HEK293 (cell line): ENCODE results near the gene IP6K3.

ENCODE experiments used
- CTCF ChIA-PET: fragments of 350-600 bp; formaldehyde crosslinking; extraction: SDS; loops from one replicate; lab custom pipeline; 2021; ENCODE audit warnings: antibody characterized with exemption; lab: Yijun Ruan, JAX
- POLR2A ChIA-PET: fragments of 300-600 bp; formaldehyde crosslinking; extraction: SDS; loops from one replicate; lab custom pipeline; 2020; ENCODE audit warnings: antibody characterized with exemption, inconsistent platforms; lab: Yijun Ruan, JAX
- H3K27ac ChIP-seq: fragments of 200-500 bp; sonication (Bioruptor generic); 2 replicates; pipeline ENCODE4 v1.5.1; 2014; ENCODE audit warnings: low read depth, low read length, control low read depth, inconsistent platforms; ENCODE audit errors: extremely low read depth
- H3K36me3 ChIP-seq, 2 experiments: fragments of 200-500 bp in 1 of 2; sonication (Bioruptor generic) in 1 of 2; 1 replicate in 1 of 2; 2 replicates in 1 of 2; pipeline ENCODE4 v1.5.1; 2014 to 2017; ENCODE audit warnings: inconsistent platforms in 2 of 2, low read length in 2 of 2; ENCODE audit not compliant: control insufficient read depth in 2 of 2, insufficient read depth in 1 of 2
- H3K4me1 ChIP-seq: fragments of 200-500 bp; sonication (Bioruptor generic); 2 replicates; pipeline ENCODE4 v1.5.1; 2014; ENCODE audit warnings: mild to moderate bottlenecking, low read length, inconsistent platforms; ENCODE audit not compliant: control insufficient read depth, insufficient read depth
- H3K4me3 ChIP-seq: 2 replicates; pipeline ENCODE4 v1.5.1; 2011; ENCODE audit warnings: low read depth, mild to moderate bottlenecking, control low read depth, low read length, moderate library complexity
- H3K9me3 ChIP-seq: fragments of 200-500 bp; sonication (Bioruptor generic); 2 replicates; pipeline ENCODE4 v1.5.1; 2014; ENCODE audit warnings: low read depth, low read length, inconsistent platforms; ENCODE audit not compliant: control insufficient read depth, insufficient read depth
- KLF9 ChIP-seq: fragments of 450-650 bp; formaldehyde crosslinking; IDR thresholded peaks from 2 replicates; pipeline ENCODE4 v1.5.1; 2016; ENCODE audit warnings: missing biosample characterization, missing genetic modification characterization, low read depth
- MYNN ChIP-seq: fragments of 450-650 bp; formaldehyde crosslinking; IDR thresholded peaks from 2 replicates; pipeline ENCODE4 v1.5.1; 2016; ENCODE audit warnings: missing biosample characterization, missing genetic modification characterization, borderline replicate concordance
- MZF1 ChIP-seq: fragments of 450-650 bp; formaldehyde crosslinking; IDR thresholded peaks from 2 replicates; pipeline ENCODE4 v1.5.1; 2017; ENCODE audit warnings: missing biosample characterization, missing genetic modification characterization, borderline replicate concordance
- PBX3 ChIP-seq: sonication (generic); formaldehyde crosslinking; IDR thresholded peaks from 2 replicates; pipeline ENCODE4 v1.8.1; 2022; ENCODE audit warnings: mild to moderate bottlenecking, moderate library complexity, missing genetic modification reagents
- PRDM10 ChIP-seq: fragments of 450-650 bp; formaldehyde crosslinking; IDR thresholded peaks from 2 replicates; pipeline ENCODE4 v1.5.1; 2016; ENCODE audit warnings: missing biosample characterization, missing genetic modification characterization
- PRDM6 ChIP-seq: fragments of 450-650 bp; formaldehyde crosslinking; IDR thresholded peaks from 2 replicates; pipeline ENCODE4 v1.5.1; 2017; ENCODE audit warnings: missing biosample characterization, missing genetic modification characterization
- SETDB1 ChIP-seq: IDR thresholded peaks from one replicate; pipeline ENCODE4 v1.6.1; 2017; ENCODE audit warnings: mild to moderate bottlenecking, low read length, moderate library complexity, mixed read lengths; ENCODE audit not compliant: insufficient read length
- SP7 ChIP-seq: fragments of 450-650 bp; formaldehyde crosslinking; IDR thresholded peaks from 2 replicates; pipeline ENCODE4 v1.5.1; 2016; ENCODE audit warnings: missing biosample characterization, missing genetic modification characterization
- ZBTB20 ChIP-seq: fragments of 450-650 bp; formaldehyde crosslinking; IDR thresholded peaks from 2 replicates; pipeline ENCODE4 v1.5.1; 2016; ENCODE audit warnings: missing biosample characterization, missing genetic modification characterization
- ZFHX2 ChIP-seq: fragments of 450-650 bp; formaldehyde crosslinking; conservative IDR thresholded peaks from 2 replicates; pipeline ENCODE4 v1.5.1; 2016; ENCODE audit warnings: missing biosample characterization, missing genetic modification characterization
- ZFP37 ChIP-seq: fragments of 450-650 bp; formaldehyde crosslinking; IDR thresholded peaks from 2 replicates; pipeline ENCODE4 v1.5.1; 2016; ENCODE audit warnings: missing biosample characterization, missing genetic modification characterization
- ZIC2 ChIP-seq: fragments of 450-650 bp; formaldehyde crosslinking; IDR thresholded peaks from 2 replicates; pipeline ENCODE4 v1.5.1; 2016; ENCODE audit warnings: missing biosample characterization, missing genetic modification characterization
- ZNF112 ChIP-seq: fragments of 450-650 bp; formaldehyde crosslinking; IDR thresholded peaks from 2 replicates; pipeline ENCODE4 v1.5.0; 2017; ENCODE audit warnings: missing biosample characterization, missing genetic modification characterization
- ZNF114 ChIP-seq: fragments of 450-650 bp; formaldehyde crosslinking; IDR thresholded peaks from 2 replicates; pipeline ENCODE4 v1.5.0; 2017; ENCODE audit warnings: missing biosample characterization, missing genetic modification characterization
- ZNF174 ChIP-seq: fragments of 450-650 bp; formaldehyde crosslinking; IDR thresholded peaks from 2 replicates; pipeline ENCODE4 v1.5.0; 2017; ENCODE audit warnings: missing biosample characterization, mild to moderate bottlenecking, missing genetic modification characterization
- ZNF211 ChIP-seq: fragments of 450-650 bp; formaldehyde crosslinking; IDR thresholded peaks from 2 replicates; pipeline ENCODE4 v1.5.1; 2016; ENCODE audit warnings: low read depth, missing biosample characterization, missing genetic modification characterization
- ZNF23 ChIP-seq: fragments of 450-650 bp; formaldehyde crosslinking; IDR thresholded peaks from 2 replicates; pipeline ENCODE4 v1.5.1; 2016; ENCODE audit warnings: missing biosample characterization, missing genetic modification characterization, borderline replicate concordance
- ZNF266 ChIP-seq: fragments of 450-650 bp; formaldehyde crosslinking; IDR thresholded peaks from 2 replicates; pipeline ENCODE4 v1.5.1; 2016; ENCODE audit warnings: missing biosample characterization, missing genetic modification characterization, low read depth
- ZNF354C ChIP-seq: fragments of 450-650 bp; formaldehyde crosslinking; IDR thresholded peaks from 2 replicates; pipeline ENCODE4 v1.5.1; 2016; ENCODE audit warnings: missing biosample characterization, missing genetic modification characterization, low read depth, borderline replicate concordance
- ZNF530 ChIP-seq: fragments of 450-650 bp; formaldehyde crosslinking; IDR thresholded peaks from 2 replicates; pipeline ENCODE4 v1.5.1; 2016; ENCODE audit warnings: low read depth, missing biosample characterization, missing genetic modification characterization
- ZNF555 ChIP-seq: fragments of 450-650 bp; formaldehyde crosslinking; conservative IDR thresholded peaks from 2 replicates; pipeline ENCODE4 v1.5.1; 2017; ENCODE audit warnings: missing biosample characterization, mild to moderate bottlenecking, missing genetic modification characterization, inconsistent platforms
- ZNF561 ChIP-seq: fragments of 450-650 bp; IDR thresholded peaks from 2 replicates; pipeline ENCODE4 v1.5.1; 2018; ENCODE audit warnings: missing biosample characterization, missing genetic modification characterization, borderline replicate concordance
- ZNF629 ChIP-seq: fragments of 450-650 bp; formaldehyde crosslinking; IDR thresholded peaks from 2 replicates; pipeline ENCODE4 v1.5.1; 2017; ENCODE audit warnings: missing biosample characterization, missing genetic modification characterization
- ZNF654 ChIP-seq: fragments of 450-650 bp; formaldehyde crosslinking; IDR thresholded peaks from 2 replicates; pipeline ENCODE4 v1.5.1; 2016; ENCODE audit warnings: low read depth, missing biosample characterization, missing genetic modification characterization
- ZNF660 ChIP-seq: fragments of 450-650 bp; IDR thresholded peaks from 2 replicates; pipeline ENCODE4 v1.5.1; 2018; ENCODE audit warnings: missing biosample characterization, mild to moderate bottlenecking, missing genetic modification characterization
- ZNF843 ChIP-seq: fragments of 450-650 bp; formaldehyde crosslinking; IDR thresholded peaks from 2 replicates; pipeline ENCODE4 v1.5.1; 2016; ENCODE audit warnings: missing biosample characterization, missing genetic modification characterization
- TF ChIP-seq, protein P1 (sequence below): fragments of 450-650 bp; formaldehyde crosslinking; optimal IDR thresholded peaks from 2 replicates; pipeline ENCODE3; 2016; ENCODE audit warnings: missing biosample characterization, mild to moderate bottlenecking, missing genetic modification characterization

The IP6K3 gene

GRCh38 chr6:33789550-33789895 is 42.8 kb upstream of the IP6K3 start:
- H3K4me1 ChIP-seq: peaks cover 9% of the 10 kb centered on the region
- POLR2A ChIA-PET: interaction anchor here (1.0 to 1.9 kb wide), 4 partner anchors 12 to 78 kb away, joined by 3 to 11 read pairs (median 6); partner anchors contain the start of gene UQCC2
- TF ChIP-seq ZNF174 (tag by site-specific recombination) (no peak), MYNN (tag by site-specific recombination) (no peak), PRDM6 (tag by site-specific recombination) (no peak), ZNF555 (no peak), ZIC2 (tag by site-specific recombination) (no peak), ZNF266 (tag by site-specific recombination) (no peak), SP7 (tag by site-specific recombination) (no peak), ZNF629 (tag by site-specific recombination) (no peak), ZNF654 (tag by site-specific recombination) (no peak), ZNF354C (no peak), ZNF112 (tag by site-specific recombination) (no peak), ZNF23 (tag by site-specific recombination) (no peak), ZNF660 (no peak), ZBTB20 (no peak), PRDM10 (tag by site-specific recombination) (no peak), MZF1 (tag by site-specific recombination) (no peak), ZNF843 (tag by site-specific recombination) (no peak)
- CTCF ChIA-PET: interaction anchor here (0.9 to 2.4 kb wide), 3 partner anchors 11 to 266 kb away, joined by 4 to 8 read pairs (median 8); no protein-coding TSS in a partner anchor
- no peak overlapping the region for H3K27ac ChIP-seq
- H3K4me3 ChIP-seq: no peak overlapping the region
- peaks cover 0 to 20% of the 10 kb centered on the region in 2 experiments; a peak in 1 of 3 replicates for H3K36me3 ChIP-seq
- no peaks in the 10 kb centered on the region for H3K9me3 ChIP-seq

DNA sequence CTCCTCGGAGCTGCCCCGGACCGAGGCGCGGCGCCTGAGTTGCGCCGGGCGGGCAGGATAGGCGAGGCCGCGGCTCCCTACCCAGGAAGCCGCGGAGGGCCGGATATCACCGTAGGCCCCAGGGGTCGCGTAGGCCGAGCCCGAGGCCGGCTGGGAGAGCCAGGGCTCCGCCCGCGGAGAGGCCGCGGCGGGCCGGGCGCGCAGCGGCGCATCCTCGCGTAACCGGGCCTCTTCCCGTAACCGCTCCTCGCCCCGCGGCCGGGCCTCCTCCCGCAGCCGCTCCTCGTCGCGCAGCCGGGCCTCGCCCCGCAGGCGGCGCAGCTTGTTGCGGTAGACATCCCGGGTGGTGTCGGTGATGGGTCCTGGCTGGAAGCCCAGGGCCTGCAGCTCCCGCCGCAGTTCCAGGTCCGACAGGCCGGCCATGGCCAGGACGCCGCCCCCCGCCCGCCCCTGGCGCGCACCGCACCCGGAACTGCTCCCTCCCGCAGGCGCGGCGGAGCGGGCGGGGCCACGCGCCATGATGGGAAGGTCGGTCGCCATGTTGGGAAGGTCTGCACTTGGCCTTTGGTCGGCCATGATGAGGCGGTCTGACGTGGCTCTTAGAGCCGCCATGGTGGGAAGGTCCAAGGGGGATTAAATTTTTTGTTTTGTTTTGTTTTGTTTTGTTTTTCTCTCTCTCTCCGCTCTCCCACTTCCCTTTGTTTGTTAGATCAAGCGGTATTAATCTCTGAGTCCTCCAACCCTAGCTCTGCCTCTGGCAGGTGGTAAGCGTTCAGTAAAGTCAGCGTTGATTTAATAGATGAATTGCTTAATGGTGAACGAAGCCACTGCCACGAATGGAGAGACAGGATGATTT is 42.2 kb upstream of the IP6K3 start, which contains the start of gene LEMD2:
Gene LEMD2, minus strand, starts transcription at position 437 of the 856 bp plus-strand sequence. Its CDS starts 14 bp downstream, at position 423.
- CTCF ChIA-PET: interaction anchor here (0.9 to 3.3 kb wide), 5 partner anchors 10 to 266 kb away, joined by 4 to 24 read pairs (median 8); no protein-coding TSS in a partner anchor
- TF ChIP-seq ZNF561 (tag by site-specific recombination) (0 out of 2 replicates have a peak, but pooled peaks have one; percentile 87), ZNF629 (tag by site-specific recombination) (peak; percentile 70), ZNF114 (tag by site-specific recombination) (no peak), ZNF530 (tag by site-specific recombination) (0 out of 2 replicates have a peak, but pooled peaks have one; percentile 35), ZNF23 (tag by site-specific recombination) (no peak), ZFHX2 (tag by site-specific recombination) (peak; percentile 47; the same call in 1 of the 2 replicates), ZFP37 (tag by site-specific recombination) (no peak), SETDB1 (no peak), PBX3 (CRISPR knock-in tag) (peak; percentile 79; the same call in 1 of the 2 replicates), ZNF211 (tag by site-specific recombination) (no peak), KLF9 (peak; percentile 79)
- TF ChIP-seq, protein P1, sequence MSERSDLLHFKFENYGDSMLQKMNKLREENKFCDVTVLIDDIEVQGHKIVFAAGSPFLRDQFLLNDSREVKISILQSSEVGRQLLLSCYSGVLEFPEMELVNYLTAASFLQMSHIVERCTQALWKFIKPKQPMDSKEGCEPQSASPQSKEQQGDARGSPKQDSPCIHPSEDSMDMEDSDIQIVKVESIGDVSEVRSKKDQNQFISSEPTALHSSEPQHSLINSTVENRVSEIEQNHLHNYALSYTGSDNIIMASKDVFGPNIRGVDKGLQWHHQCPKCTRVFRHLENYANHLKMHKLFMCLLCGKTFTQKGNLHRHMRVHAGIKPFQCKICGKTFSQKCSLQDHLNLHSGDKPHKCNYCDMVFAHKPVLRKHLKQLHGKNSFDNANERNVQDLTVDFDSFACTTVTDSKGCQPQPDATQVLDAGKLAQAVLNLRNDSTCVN (tag by site-specific recombination): peak; percentile 75

More for the DNA sequence above, 42.2 kb upstream of the IP6K3 start, which contains the start of gene LEMD2:
- Histone ChIP-seq H3K9me3 (no peaks in the 10 kb centered on the region), H3K4me3 (peak within 1 kb of the TSS; percentile 67), H3K27ac (peak within 1 kb of the TSS; percentile 93), H3K4me1 (peaks cover 9% of the 10 kb centered on the region), H3K36me3 (peaks cover 0 to 25% of the 10 kb centered on the region in 2 experiments; a peak in 1 of 3 replicates)
- POLR2A ChIA-PET: interaction anchor here (0.6 to 1.9 kb wide), 6 partner anchors 11 to 78 kb away, joined by 3 to 11 read pairs (median 4); partner anchors contain the start of gene UQCC2
